ENCODE measurements around the gene ZWILCH. TPM values are rescaled to one million over a fixed set of nuclear protein-coding genes. Genes with fewer than 3 reads are reported as not detected.
"Not testable (repeated sequence)": the region's sequence is repeated elsewhere in the genome, so short reads cannot be mapped to it uniquely, and the experiment has no call there.

The ZWILCH gene
- total and polyA plus RNA-seq, 2 donors, result 7.6 to 23.2 TPM

DNA sequence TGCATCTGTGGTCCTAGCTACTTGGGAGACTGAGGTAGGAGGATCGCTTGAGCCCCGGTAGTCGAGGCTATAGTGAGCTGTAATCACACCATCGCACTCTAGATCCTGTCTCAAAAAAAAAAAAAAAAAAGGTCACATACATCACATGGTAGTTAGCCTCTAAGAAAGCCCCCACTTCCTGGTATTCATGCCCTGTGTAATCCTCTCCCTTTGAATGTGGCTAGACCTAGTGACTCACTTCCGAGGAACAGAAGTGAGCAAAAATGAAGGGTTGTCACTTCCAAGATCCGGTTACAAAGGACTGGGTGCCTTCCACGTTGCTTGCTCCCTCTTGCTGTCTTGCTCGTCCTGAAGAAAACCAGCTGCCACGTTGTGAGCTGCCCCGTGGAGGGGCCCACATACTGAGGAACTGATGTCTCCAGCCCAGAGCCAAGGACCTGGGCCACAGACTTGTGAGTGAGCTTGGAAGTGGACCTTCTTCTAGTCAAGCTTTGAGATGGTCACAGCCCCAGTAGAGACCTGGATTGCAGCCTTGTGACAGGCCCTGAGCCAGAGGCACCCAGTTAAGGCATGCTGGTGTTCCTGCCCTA, 73.3 kb downstream of the ZWILCH start:
- WGBS, result 80% methylated on average over 10 of the region's 10 CpGs
- Histone ChIP-seq H3K27ac (ENCODE audit: low read depth in 1 of 2, low read length in 1 of 2) (no peak overlapping the region), H3K4me3 (ENCODE audit: low read length in 2 of 2) (no peak overlapping the region)

DNA sequence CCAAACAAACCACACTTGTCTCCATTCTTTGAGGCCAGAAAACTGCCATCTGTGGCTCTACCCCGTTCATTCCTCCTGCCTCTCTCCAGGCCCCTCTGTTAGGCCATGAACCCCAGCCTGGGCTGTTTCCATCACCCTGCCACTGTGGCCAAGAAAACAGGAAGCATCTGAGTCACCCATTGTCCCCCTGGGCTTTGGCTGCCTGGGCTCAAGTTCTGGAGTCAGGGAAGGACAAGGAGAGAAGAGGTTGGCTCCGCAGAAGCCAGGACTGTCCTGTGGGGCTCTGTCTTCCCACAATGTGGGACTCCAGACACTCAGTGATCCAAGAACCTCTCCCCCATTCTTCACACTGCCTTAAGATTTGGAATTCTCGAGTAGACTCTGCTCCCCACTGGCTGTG, 75.5 kb downstream of the ZWILCH start:
- Histone ChIP-seq H3K4me3 (ENCODE audit: low read length in 2 of 2) (no peak overlapping the region), H3K9me3 (ENCODE audit: control insufficient read depth in 2 of 2, insufficient read depth in 1 of 2, low read length in 1 of 2) (no peaks in the 10 kb centered on the region), H3K27ac (ENCODE audit: low read depth in 1 of 2, low read length in 1 of 2) (no peak overlapping the region), H3K4me1 (ENCODE audit: control insufficient read depth in 2 of 2, insufficient read depth in 2 of 2, low read length in 2 of 2) (no peaks in the 10 kb centered on the region), H3K36me3 (ENCODE audit: control insufficient read depth in 2 of 2, insufficient read depth in 2 of 2, low read length in 1 of 2) (no peaks in the 10 kb centered on the region), H3K27me3 (ENCODE audit: control insufficient read depth in 2 of 2, insufficient read depth in 1 of 2, low read length in 1 of 2) (no peaks in the 10 kb centered on the region)
- WGBS, result 85% methylated on average over 3 of the region's 3 CpGs
- no peak for DNase-seq (ENCODE audit: low read depth in 6 of 9, low spot score in 9 of 9)

More for the DNA sequence above, 73.3 kb downstream of the ZWILCH start:
- Histone ChIP-seq H3K36me3 (ENCODE audit: control insufficient read depth in 2 of 2, insufficient read depth in 2 of 2, low read length in 1 of 2) (no peaks in the 10 kb centered on the region), H3K9me3 (ENCODE audit: control insufficient read depth in 2 of 2, insufficient read depth in 1 of 2, low read length in 1 of 2) (no peaks in the 10 kb centered on the region), H3K27me3 (ENCODE audit: control insufficient read depth in 2 of 2, insufficient read depth in 1 of 2, low read length in 1 of 2) (no peaks in the 10 kb centered on the region), H3K4me1 (ENCODE audit: control insufficient read depth in 2 of 2, insufficient read depth in 2 of 2, low read length in 2 of 2) (no peaks in the 10 kb centered on the region)
- no peak for DNase-seq (ENCODE audit: low read depth in 6 of 9, low spot score in 9 of 9)

DNA sequence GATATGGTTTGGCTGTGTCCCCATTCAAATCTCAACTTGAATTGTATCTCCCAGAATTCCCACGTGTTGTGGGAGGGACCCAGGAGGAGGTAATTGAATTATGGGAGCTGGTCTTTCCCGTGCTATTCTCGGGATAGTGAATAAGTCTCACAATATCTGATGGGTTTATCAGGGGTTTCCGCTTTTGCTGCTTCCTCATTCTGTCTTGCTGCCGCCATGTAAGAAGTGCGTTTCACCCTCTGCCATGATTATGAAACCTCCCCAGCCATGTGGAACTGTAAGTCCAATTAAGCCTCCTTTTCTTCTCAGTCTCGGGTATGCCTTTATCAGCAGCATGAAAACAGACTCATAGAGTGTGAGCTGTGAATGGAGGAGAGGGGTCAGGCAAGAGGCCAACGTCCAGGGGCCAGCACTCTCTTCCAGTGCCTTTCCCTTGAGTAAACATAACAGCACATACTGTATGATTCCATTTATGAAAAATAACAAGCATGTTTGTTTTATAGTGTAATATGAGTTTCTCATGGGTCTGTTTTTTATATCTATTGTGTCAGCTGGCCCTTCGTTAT, 76.9 kb downstream of the ZWILCH start:
- H3K9me3 ChIP-seq (ENCODE audit: control insufficient read depth in 2 of 2, insufficient read depth in 1 of 2, low read length in 1 of 2), result no peaks in the 10 kb centered on the region
- no peak for DNase-seq (ENCODE audit: low read depth in 6 of 9, low spot score in 9 of 9)
- peaks cover 0 to 3% of the 10 kb centered on the region in 2 donors for H3K27me3 ChIP-seq (ENCODE audit: control insufficient read depth in 2 of 2, insufficient read depth in 1 of 2, low read length in 1 of 2)
- H3K36me3 ChIP-seq (ENCODE audit: control insufficient read depth in 2 of 2, insufficient read depth in 2 of 2, low read length in 1 of 2), result no peaks in the 10 kb centered on the region
- no peaks in the 10 kb centered on the region for H3K4me1 ChIP-seq (ENCODE audit: control insufficient read depth in 2 of 2, insufficient read depth in 2 of 2, low read length in 2 of 2)
- no peak overlapping the region for H3K27ac ChIP-seq (ENCODE audit: low read depth in 1 of 2, low read length in 1 of 2)
- H3K4me3 ChIP-seq (ENCODE audit: low read length in 2 of 2), result no peak overlapping the region
- WGBS, result 95% methylated on average over 9 of the region's 9 CpGs

DNA sequence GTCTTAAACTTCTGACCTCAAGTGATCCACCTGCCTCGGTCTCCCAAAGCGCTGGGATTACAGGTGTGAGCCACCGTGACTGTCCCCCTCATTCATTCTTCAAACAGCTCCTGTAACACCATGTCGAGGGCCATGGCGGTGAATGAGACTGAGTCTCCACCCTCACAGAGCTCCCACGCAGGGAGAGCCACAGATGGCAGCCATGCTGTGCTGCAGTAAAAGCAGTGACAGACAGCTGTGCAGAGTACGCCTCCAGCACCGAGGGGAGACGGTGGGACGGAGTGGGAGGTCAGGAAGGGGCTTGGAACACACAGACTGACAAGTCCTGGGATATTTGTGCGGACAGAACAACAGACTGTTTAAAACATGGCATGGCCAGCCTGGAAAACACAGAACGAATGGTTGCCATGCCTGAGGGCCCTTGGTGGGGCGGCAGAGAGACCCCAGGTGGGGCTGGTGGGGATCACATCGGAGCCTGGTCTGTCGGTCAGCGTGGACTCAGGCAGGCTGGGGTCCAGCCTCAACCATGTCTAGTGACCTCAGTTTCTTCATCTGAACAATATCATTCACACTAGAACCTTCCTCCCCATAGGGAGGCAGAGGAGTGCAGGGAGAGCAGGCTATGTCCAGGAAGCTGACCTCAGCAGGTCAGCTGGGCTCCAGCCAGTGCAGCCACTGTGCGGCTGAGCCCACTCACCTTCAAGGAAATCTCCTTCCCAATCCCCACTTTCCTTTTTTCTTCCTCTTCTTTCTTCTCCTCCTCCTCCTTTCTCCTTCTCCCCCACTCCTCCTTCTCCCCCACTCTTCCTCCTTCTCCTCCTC, 81.2 kb downstream of the ZWILCH start:
- Histone ChIP-seq H3K4me1 (ENCODE audit: control insufficient read depth in 2 of 2, insufficient read depth in 2 of 2, low read length in 2 of 2) (no peaks in the 10 kb centered on the region), H3K9me3 (ENCODE audit: control insufficient read depth in 2 of 2, insufficient read depth in 1 of 2, low read length in 1 of 2) (no peaks in the 10 kb centered on the region), H3K36me3 (ENCODE audit: control insufficient read depth in 2 of 2, insufficient read depth in 2 of 2, low read length in 1 of 2) (no peaks in the 10 kb centered on the region), H3K27me3 (ENCODE audit: control insufficient read depth in 2 of 2, insufficient read depth in 1 of 2, low read length in 1 of 2) (peaks cover 0 to 3% of the 10 kb centered on the region in 2 donors), H3K27ac (ENCODE audit: low read depth in 1 of 2, low read length in 1 of 2) (no peak overlapping the region), H3K4me3 (ENCODE audit: low read length in 2 of 2) (no peak overlapping the region)
- no peak for DNase-seq (ENCODE audit: low read depth in 6 of 9, low spot score in 9 of 9)
- WGBS, result 85% methylated on average over 17 of the region's 17 CpGs

DNA sequence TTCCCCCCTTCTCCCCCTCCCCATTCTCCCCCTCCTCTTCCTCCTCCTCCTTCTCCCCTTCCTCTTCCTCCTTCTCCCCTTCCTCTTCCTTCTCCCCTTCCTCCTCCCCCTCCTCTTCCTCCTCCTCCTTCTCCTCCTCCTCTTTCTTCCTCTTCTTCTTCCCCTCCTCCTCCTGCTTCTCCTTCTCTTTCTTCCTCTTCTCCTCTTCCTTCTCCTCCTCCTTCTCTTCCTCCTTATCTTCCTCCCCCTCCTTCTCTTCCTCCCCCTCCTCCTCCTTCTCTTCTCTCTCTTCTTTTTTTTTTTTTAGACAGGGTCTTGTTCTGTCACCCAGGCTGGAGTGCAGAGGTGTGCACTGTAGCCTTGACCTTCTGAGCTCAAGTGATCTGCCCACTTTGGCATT, 81.9 kb downstream of the ZWILCH start:
- Histone ChIP-seq H3K4me3 (ENCODE audit: low read length in 2 of 2) (no peak overlapping the region), H3K4me1 (ENCODE audit: control insufficient read depth in 2 of 2, insufficient read depth in 2 of 2, low read length in 2 of 2) (no peaks in the 10 kb centered on the region), H3K9me3 (ENCODE audit: control insufficient read depth in 2 of 2, insufficient read depth in 1 of 2, low read length in 1 of 2) (no peaks in the 10 kb centered on the region), H3K27me3 (ENCODE audit: control insufficient read depth in 2 of 2, insufficient read depth in 1 of 2, low read length in 1 of 2) (peaks cover 0 to 3% of the 10 kb centered on the region in 2 donors), H3K36me3 (ENCODE audit: control insufficient read depth in 2 of 2, insufficient read depth in 2 of 2, low read length in 1 of 2) (no peaks in the 10 kb centered on the region), H3K27ac (ENCODE audit: low read depth in 1 of 2, low read length in 1 of 2) (no peak overlapping the region)
- no peak for DNase-seq (ENCODE audit: low read depth in 6 of 9, low spot score in 9 of 9)

DNA sequence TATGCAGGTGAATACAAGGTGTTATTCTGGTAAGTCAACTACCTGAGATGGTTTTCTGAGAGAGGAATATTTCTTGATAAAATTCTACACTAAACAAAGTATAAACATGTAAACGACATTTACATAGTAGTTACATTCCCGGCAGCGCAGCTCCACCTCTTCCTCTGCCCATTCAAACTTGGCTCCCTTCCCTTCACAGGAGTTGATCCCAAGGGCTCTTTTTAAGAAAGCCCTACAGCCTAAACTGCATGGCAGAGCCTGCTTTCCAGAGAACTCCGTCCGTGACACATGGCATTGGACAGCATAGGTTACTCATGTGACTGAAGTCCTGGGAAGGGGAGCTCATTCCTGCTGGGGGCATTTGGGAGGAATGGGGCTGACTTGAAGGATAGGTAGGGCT, 82.6 kb downstream of the ZWILCH start:
- no peak for DNase-seq (ENCODE audit: low read depth in 6 of 9, low spot score in 9 of 9)
- WGBS, result 90% methylated on average over 5 of the region's 5 CpGs
- no peak overlapping the region for H3K4me3 ChIP-seq (ENCODE audit: low read length in 2 of 2)
- peaks cover 0 to 3% of the 10 kb centered on the region in 2 donors for H3K27me3 ChIP-seq (ENCODE audit: control insufficient read depth in 2 of 2, insufficient read depth in 1 of 2, low read length in 1 of 2)
- H3K9me3 ChIP-seq (ENCODE audit: control insufficient read depth in 2 of 2, insufficient read depth in 1 of 2, low read length in 1 of 2), result no peaks in the 10 kb centered on the region
- H3K27ac ChIP-seq (ENCODE audit: low read depth in 1 of 2, low read length in 1 of 2), result no peak overlapping the region
- H3K36me3 ChIP-seq (ENCODE audit: control insufficient read depth in 2 of 2, insufficient read depth in 2 of 2, low read length in 1 of 2), result no peaks in the 10 kb centered on the region
- H3K4me1 ChIP-seq (ENCODE audit: control insufficient read depth in 2 of 2, insufficient read depth in 2 of 2, low read length in 2 of 2), result no peaks in the 10 kb centered on the region

DNA sequence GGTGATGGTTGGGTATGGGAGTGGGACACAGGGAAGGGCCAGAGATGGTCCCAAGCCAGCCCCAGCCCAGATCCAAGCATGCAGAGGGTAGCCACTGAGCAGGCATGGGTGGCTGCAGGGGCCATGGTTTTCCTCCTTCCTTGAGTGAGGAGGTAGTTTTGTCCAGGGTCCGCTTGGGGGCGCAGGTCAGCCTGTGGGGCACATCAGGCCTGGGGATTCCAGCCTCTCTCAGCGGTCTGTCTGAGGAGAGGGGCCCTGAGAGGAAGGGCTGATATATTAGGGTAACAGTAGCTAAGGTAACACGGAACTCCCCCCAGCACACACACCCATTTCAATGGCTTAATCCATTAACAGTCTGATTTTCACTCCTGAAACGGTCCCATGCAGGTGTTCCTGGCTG, 83.4 kb downstream of the ZWILCH start:
- no peaks in the 10 kb centered on the region for H3K9me3 ChIP-seq (ENCODE audit: control insufficient read depth in 2 of 2, insufficient read depth in 1 of 2, low read length in 1 of 2)
- no peak overlapping the region for H3K4me3 ChIP-seq (ENCODE audit: low read length in 2 of 2)
- peaks cover 0 to 3% of the 10 kb centered on the region in 2 donors for H3K27me3 ChIP-seq (ENCODE audit: control insufficient read depth in 2 of 2, insufficient read depth in 1 of 2, low read length in 1 of 2)
- WGBS, result 90% methylated on average over 5 of the region's 5 CpGs
- H3K27ac ChIP-seq (ENCODE audit: low read depth in 1 of 2, low read length in 1 of 2), result no peak overlapping the region
- no peak for DNase-seq (ENCODE audit: low read depth in 6 of 9, low spot score in 9 of 9)
- H3K36me3 ChIP-seq (ENCODE audit: control insufficient read depth in 2 of 2, insufficient read depth in 2 of 2, low read length in 1 of 2), result no peaks in the 10 kb centered on the region
- no peaks in the 10 kb centered on the region for H3K4me1 ChIP-seq (ENCODE audit: control insufficient read depth in 2 of 2, insufficient read depth in 2 of 2, low read length in 2 of 2)

DNA sequence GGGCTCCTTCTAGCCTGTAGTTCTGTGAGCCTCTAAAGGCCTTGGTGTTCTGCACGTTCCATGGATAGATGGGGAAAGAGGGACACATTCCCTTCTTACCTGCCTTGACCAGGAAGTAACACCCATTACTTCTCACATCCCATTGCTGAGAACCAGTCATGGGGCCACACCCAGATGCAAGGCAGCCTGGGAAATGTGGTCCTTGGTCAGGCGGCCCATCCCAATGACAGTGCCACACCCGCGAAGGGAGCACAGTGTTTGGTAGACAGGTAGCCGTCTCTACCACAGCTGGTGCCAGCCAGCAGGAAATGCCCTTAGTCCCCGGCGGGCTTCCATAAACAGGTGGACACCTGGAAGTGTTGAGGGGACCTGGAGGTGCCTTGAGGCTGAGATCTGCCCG, 83.8 kb downstream of the ZWILCH start:
- no peak overlapping the region for H3K27ac ChIP-seq (ENCODE audit: low read depth in 1 of 2, low read length in 1 of 2)

DNA sequence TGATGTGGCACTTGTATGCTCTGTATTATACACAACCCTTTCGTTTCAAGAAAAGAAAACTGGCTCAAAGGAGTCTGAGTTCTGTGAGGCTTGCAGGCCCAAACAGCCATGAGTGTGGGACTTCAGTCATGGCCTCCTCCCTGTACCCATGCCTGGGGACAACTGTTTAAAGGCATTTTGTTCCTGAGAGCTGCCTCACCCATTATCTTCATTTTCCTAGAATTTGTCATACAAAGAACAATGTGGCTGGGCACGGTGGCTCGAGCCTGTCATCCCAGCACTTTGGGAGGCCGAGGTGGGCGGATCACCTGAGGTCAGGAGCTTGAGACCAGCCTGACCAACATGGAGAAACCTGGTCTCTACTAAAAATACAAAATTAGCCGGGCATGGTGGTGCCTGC, 84.3 kb downstream of the ZWILCH start:
- not testable (repeated sequence) for H3K27ac ChIP-seq (ENCODE audit: low read depth in 1 of 2, low read length in 1 of 2); H3K27me3 ChIP-seq (ENCODE audit: control insufficient read depth in 2 of 2, insufficient read depth in 1 of 2, low read length in 1 of 2); H3K9me3 ChIP-seq (ENCODE audit: control insufficient read depth in 2 of 2, insufficient read depth in 1 of 2, low read length in 1 of 2); H3K4me1 ChIP-seq (ENCODE audit: control insufficient read depth in 2 of 2, insufficient read depth in 2 of 2, low read length in 2 of 2); H3K36me3 ChIP-seq (ENCODE audit: control insufficient read depth in 2 of 2, insufficient read depth in 2 of 2, low read length in 1 of 2); H3K4me3 ChIP-seq (ENCODE audit: low read length in 2 of 2); DNase-seq (ENCODE audit: low read depth in 6 of 9, low spot score in 9 of 9)
- 94% methylated on average over 6 of the region's 6 CpGs for WGBS

More for the DNA sequence above, 83.8 kb downstream of the ZWILCH start:
- Histone ChIP-seq H3K27me3 (ENCODE audit: control insufficient read depth in 2 of 2, insufficient read depth in 1 of 2, low read length in 1 of 2) (peaks cover 0 to 3% of the 10 kb centered on the region in 2 donors), H3K4me3 (ENCODE audit: low read length in 2 of 2) (no peak overlapping the region), H3K9me3 (ENCODE audit: control insufficient read depth in 2 of 2, insufficient read depth in 1 of 2, low read length in 1 of 2) (no peaks in the 10 kb centered on the region), H3K36me3 (ENCODE audit: control insufficient read depth in 2 of 2, insufficient read depth in 2 of 2, low read length in 1 of 2) (no peaks in the 10 kb centered on the region), H3K4me1 (ENCODE audit: control insufficient read depth in 2 of 2, insufficient read depth in 2 of 2, low read length in 2 of 2) (no peaks in the 10 kb centered on the region)
- WGBS, result 84% methylated on average over 8 of the region's 8 CpGs
- no peak for DNase-seq (ENCODE audit: low read depth in 6 of 9, low spot score in 9 of 9)
